T-helper 1 cell treated with Interleukin-12 subunit alpha and Interleukin-12 subunit beta and Interleukin-4 antibody, amounts not matched to agents 30 μg/mL and 1 μg/mL, for 36 hours (primary cell): ENCODE measurements around the gene GHRH.

ENCODE experiments used
- H3K27ac Mint-ChIP-seq: one replicate; pipeline ENCODE4 v1.8.0; 2021; ENCODE audit warnings: mild to moderate bottlenecking, mixed read lengths
- H3K27me3 Mint-ChIP-seq: one replicate; pipeline ENCODE4 v1.8.0; 2021; ENCODE audit warnings: low read depth, mixed read lengths
- H3K36me3 Mint-ChIP-seq: one replicate; pipeline ENCODE4 v1.8.0; 2021; ENCODE audit warnings: low read depth, mixed read lengths
- H3K4me1 Mint-ChIP-seq: one replicate; pipeline ENCODE4 v1.8.0; 2021; ENCODE audit warnings: low read depth, mixed read lengths
- H3K4me3 Mint-ChIP-seq: one replicate; pipeline ENCODE4 v1.8.0; 2021; ENCODE audit warnings: mild to moderate bottlenecking, moderate library complexity, mixed read lengths
- H3K9me3 Mint-ChIP-seq: one replicate; pipeline ENCODE4 v1.8.0; 2021; ENCODE audit warnings: mixed read lengths

The GHRH gene

DNA sequence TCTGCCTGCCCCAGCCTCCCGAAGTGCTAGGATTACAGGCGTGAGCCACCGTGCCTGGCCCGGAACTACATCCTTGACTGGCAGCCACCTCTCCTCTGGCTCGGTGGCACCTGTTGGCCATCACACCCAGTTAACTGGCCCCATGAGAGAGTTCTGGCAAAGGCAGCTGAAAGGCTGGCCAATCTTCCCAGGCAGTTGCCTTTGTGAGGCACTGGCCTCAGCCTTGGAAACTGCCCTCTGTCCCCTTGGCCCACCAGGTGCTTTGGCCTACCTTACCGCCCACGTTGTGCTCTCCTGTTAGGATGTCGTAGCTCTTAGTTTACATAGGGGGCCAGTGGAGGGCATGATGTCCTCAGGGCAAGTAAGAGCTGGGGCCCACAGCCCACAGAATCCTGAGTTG is 18.2 kb upstream of the GHRH start:
- Mint-ChIP-seq H3K9me3 (no peaks in the 10 kb centered on the region), H3K36me3 (no peaks in the 10 kb centered on the region), H3K27ac (no peak overlapping the region), H3K4me1 (peaks cover 5% of the 10 kb centered on the region), H3K4me3 (no peak overlapping the region), H3K27me3 (peaks cover 2% of the 10 kb centered on the region)

DNA sequence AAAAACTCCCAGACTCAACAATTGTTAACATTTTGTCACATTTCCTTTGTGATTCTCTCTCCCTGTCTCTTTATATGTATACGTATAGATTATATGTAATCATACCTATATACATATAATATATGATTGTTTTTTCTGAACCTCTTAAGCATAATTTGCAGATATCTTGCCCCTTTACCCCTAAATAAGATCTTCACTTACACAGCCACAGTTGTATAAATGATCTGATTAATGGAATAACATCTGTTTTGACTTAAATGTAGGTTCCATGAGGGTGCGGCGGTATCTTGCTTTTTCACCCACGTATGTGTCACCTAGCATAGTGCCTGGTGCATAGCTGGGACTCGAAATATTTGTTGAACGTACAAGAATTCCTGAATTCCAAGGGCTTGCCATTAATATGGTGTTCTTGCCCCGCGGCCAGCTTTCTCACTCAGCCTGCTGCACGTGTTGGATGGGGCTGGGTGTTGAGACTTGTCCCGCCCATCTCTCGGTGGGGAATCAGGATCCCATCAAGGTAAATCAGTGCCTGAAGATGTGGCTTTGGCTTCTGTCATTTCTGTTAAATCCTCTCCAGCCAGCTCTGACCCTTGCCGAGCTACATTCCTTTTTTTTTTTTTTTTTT is 17.5 kb upstream of the GHRH start:
- Mint-ChIP-seq H3K36me3 (no peaks in the 10 kb centered on the region), H3K4me3 (no peak overlapping the region), H3K27ac (no peak overlapping the region), H3K4me1 (peaks cover 5% of the 10 kb centered on the region), H3K27me3 (no peaks in the 10 kb centered on the region), H3K9me3 (no peaks in the 10 kb centered on the region)

DNA sequence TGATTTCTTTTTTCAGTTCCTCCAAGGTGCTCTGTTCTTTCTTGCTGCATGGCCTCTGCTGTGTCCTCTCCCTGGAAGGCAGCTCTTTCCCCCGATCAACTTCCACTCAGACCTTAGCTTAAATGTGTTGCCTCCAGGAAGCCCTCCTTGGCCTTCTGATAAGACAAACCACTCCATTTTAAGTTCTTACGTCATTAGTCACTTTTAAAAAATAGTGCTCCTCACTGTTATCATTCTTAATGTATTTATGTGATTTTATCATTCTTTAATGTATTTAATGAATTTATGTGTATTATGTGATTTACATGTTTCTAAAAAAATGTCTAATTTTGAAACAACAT is 15.6 kb upstream of the GHRH start:
- Mint-ChIP-seq H3K36me3 (no peaks in the 10 kb centered on the region), H3K9me3 (no peaks in the 10 kb centered on the region), H3K4me1 (peaks cover 5% of the 10 kb centered on the region)

DNA sequence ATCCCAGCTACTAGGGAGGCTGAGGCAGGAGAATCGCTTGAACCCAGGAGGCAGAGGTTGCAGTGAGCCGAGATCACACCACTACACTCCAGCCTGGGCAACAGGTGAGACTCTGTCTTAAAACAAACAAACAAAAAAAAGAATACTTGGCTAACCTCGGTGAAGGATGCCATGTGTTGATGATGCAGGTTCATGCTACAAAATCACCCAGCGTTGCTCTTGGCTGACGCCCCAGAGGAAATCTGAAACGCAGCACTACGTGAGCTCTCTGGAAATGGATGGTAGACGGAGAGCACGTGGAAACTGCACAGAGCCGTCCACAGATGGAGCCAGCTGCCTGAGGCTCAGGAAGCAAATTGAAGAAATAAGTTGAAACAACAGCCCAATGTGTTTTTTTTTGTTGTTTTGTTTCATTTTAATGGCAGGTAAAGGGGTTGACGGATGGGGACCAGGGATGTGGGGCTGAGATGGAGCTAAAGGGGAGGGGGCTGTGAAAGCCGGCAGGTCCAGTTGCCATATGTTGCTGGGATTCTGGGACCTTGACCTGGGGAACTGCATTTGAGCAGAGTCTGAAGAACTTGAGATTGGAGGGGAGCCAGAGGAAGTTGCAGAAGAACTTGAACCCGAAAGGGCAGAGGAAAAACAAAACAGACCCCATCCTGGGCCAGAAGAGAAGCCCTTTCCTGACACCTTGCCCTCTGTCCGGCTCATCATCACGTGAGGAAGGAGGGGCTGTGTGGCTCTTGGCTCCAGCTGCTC is 15.1 kb upstream of the GHRH start:
- H3K36me3 Mint-ChIP-seq = no peaks in the 10 kb centered on the region
- no peaks in the 10 kb centered on the region for H3K27me3 Mint-ChIP-seq
- no peak overlapping the region for H3K4me3 Mint-ChIP-seq
- H3K9me3 Mint-ChIP-seq = no peaks in the 10 kb centered on the region
- H3K27ac Mint-ChIP-seq = no peak overlapping the region
- H3K4me1 Mint-ChIP-seq = peaks cover 5% of the 10 kb centered on the region

More for the DNA sequence above, 15.6 kb upstream of the GHRH start:
- Mint-ChIP-seq H3K27ac (no peak overlapping the region), H3K27me3 (no peaks in the 10 kb centered on the region), H3K4me3 (no peak overlapping the region)

DNA sequence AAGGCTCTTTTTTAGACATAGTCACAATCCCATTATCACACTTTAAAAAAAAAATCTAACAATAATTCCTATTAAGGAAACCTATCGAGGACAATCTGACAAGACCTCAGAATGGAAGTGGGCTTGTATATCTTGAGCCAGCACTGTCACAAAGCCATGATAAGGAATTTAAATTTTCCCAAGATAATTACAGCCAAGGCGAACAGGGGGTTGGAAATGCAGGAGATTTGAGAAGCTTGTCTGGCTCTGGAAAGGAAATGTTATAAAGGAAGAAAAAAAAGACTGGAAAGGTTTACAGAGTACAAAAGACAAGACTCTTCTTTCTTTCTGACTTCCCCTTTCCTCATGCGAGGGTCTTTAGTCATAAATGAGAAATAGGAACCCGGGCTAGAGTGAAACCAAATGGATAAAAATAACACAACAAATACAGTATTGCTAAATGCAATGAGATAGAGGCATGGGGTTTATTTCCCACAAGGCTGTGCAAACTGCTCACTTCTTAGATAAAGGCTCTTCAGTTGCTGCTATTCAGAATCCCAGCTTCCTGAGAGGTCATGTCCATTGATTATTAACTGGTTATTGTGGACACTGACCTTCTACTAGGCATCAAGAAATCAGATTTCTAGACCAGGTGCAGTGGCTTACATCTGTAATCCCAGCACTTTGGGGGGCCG is 13.4 kb upstream of the GHRH start:
- H3K36me3 Mint-ChIP-seq = no peaks in the 10 kb centered on the region
- no peaks in the 10 kb centered on the region for H3K9me3 Mint-ChIP-seq
- H3K27me3 Mint-ChIP-seq = no peaks in the 10 kb centered on the region
- H3K27ac Mint-ChIP-seq = no peak overlapping the region
- H3K4me3 Mint-ChIP-seq = no peak overlapping the region
- peaks cover 5% of the 10 kb centered on the region for H3K4me1 Mint-ChIP-seq

DNA sequence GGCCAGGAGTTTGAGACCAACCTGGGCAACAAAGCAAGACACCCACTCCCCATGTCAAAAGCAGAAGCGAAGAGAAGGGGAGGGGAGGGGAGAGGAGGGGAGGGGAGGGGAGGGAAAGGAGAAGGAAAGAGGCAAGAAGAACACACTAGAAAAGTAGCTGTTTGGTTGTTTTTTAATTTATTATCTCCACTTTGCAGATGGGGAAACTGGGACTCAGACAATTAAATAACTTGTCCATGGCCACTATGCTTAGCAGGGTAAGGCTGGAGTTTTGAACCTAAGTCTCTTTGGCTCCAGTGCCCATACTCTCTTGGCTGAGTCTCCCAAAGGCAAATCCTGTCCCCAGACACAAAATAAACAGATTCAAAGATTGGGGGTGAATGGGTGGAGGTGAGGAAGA is 12.4 kb upstream of the GHRH start:
- H3K4me1 Mint-ChIP-seq = peaks cover 5% of the 10 kb centered on the region
- no peaks in the 10 kb centered on the region for H3K27me3 Mint-ChIP-seq
- no peak overlapping the region for H3K27ac Mint-ChIP-seq
- no peaks in the 10 kb centered on the region for H3K9me3 Mint-ChIP-seq
- no peak overlapping the region for H3K4me3 Mint-ChIP-seq
- no peaks in the 10 kb centered on the region for H3K36me3 Mint-ChIP-seq

DNA sequence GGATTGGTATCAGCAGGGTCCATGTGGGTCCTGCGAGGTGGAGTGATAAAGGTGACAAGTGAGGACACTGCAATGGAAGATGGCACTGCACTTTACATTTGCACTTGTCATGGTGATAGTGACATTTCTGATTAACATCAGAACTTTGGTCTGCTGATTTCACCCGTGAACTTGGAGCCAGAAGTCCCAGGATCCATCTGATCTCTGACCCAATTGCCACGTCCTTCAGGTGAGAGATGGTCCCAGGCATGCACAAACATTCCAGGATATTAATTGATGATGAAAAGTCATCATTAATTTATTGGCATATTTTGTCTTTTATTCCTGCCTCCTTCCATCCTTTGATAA is 9.8 kb upstream of the GHRH start:
- Mint-ChIP-seq H3K27me3 (no peaks in the 10 kb centered on the region), H3K9me3 (no peaks in the 10 kb centered on the region), H3K27ac (no peak overlapping the region), H3K36me3 (no peaks in the 10 kb centered on the region), H3K4me1 (no peaks in the 10 kb centered on the region), H3K4me3 (no peak overlapping the region)

DNA sequence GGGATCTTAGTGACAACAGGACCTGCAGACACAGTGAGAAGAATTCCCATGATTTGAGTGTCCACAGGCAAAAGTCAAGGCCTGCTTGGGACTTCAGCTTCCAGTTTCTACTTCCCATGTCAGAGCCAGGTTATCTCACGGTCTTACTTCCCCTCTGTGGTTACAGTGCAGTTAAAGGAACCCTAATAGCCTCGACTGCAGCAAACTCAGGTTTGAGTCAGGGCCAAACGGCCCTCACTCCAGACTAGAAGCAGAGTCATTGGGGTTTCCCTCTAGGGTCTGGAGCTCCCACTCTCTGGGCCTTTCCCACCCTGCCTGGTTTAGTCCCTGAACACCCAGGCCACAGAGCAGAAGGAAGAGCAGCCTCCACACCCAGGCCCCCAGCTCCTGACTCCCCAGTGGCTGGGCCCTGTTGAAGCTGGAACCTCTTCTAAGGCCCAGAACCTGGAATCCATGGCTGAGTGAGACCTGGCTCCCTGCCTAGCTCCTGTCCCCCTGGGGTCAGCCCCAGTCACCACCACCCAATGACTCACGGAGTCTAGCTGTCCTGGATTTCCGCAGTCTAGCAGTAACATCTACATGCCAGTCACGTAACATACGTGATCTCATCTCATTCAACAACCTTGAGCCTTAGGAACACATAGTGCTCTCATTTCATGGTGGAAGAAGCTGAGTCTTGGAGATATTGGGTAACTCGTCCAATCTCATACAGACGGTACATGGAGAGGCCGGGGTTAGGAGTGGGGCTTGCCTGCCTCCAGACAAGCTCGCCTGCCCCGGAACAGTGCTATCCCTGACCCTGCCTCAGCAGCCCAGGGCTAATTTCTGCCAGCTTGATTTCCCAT is 9.2 kb upstream of the GHRH start:
- no peak overlapping the region for H3K4me3 Mint-ChIP-seq
- no peak overlapping the region for H3K27ac Mint-ChIP-seq

DNA sequence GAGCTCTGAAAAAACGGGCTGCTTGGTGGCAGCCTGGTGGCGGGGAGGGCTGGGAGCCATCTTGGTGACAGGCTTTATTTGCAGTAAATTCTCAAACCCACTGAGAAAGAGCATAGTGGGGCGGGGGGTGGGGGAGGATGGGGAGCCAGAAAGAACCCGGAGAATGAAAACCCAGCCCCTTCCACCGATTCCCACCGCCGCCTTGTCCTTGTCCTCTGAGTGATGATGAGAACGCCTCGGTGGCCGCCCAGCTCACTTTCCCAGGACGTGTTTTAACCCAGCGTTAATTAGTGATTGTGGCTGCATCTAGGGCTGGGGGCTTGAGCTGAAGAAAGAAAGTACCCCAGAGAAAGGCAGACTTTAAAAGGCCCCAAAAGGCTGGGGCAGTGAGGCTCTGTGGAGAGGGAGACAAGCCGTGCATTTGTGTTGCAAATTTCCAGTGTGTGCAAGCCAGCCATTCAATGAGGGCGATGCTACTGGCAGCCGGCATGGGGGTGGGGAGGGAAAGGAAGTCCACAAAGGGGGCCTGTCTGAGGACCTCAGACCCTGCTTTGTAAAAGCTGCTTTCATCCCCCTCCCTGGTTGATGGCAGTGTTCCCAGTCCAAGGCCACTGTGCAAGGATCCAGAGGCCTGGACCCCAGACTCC is 6.2 kb upstream of the GHRH start:
- H3K9me3 Mint-ChIP-seq = no peaks in the 10 kb centered on the region
- H3K4me1 Mint-ChIP-seq = no peaks in the 10 kb centered on the region
- no peaks in the 10 kb centered on the region for H3K36me3 Mint-ChIP-seq
- no peaks in the 10 kb centered on the region for H3K27me3 Mint-ChIP-seq
- no peak overlapping the region for H3K27ac Mint-ChIP-seq
- H3K4me3 Mint-ChIP-seq = no peak overlapping the region

More for the DNA sequence above, 9.2 kb upstream of the GHRH start:
- Mint-ChIP-seq H3K9me3 (no peaks in the 10 kb centered on the region), H3K36me3 (no peaks in the 10 kb centered on the region), H3K4me1 (no peaks in the 10 kb centered on the region), H3K27me3 (no peaks in the 10 kb centered on the region)

DNA sequence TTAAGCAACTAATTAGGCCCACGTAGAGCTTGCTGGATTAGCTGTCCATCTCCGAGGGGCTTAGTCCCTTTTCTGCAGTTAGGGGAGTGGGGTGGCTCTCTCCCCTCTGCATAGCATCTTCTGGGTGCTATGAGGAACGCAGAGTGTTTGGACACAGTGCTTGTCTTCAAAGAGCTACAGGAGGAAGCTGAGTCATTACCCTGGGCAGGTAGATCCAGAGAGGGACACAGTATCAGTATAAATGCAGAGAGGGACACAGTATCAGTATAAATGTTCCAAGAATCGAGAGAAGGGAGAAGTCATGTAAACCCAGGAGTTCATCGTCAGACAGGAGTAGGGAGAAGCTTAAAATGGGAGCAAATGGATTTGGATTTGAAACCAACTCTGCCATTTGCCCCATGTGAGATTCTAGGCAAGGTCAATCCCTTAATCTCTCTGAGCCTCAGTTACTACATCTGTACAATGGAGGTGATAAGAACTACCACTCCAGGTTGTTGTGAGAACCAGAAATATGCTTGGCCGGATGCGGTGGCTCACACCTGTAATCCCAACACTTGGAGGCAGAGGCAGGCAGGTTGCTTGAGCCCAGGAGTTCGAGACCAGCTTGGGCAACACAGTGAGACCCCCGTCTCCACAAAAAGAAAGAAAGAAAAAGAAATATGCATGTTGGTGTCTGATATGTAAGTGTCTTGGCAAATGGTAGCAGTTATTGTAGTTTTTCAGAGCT is 5.5 kb upstream of the GHRH start:
- H3K36me3 Mint-ChIP-seq = no peaks in the 10 kb centered on the region
- H3K9me3 Mint-ChIP-seq = no peaks in the 10 kb centered on the region
- H3K27ac Mint-ChIP-seq = no peak overlapping the region
- no peaks in the 10 kb centered on the region for H3K27me3 Mint-ChIP-seq
- H3K4me1 Mint-ChIP-seq = no peaks in the 10 kb centered on the region
- H3K4me3 Mint-ChIP-seq = no peak overlapping the region

DNA sequence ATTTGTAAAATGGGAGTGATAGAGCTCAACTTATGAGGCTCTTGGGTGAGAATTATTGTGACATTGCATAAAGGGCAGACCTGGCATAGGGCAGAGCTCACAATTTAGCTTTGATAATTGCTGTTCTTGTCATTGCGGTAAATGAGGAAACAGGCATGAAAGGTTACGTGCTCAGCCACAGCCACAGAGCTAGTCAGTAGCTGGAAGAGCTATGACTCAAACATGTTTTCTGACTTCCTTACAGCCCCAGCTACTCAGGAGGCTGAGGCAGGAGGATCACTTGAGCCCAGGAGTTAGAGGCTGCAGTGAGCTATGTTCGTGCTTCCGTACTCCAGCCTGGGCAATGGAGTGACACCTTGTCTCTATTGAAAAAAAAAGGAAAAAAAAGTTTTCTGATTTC is 3.5 kb upstream of the GHRH start:
- Mint-ChIP-seq H3K27ac (no peak overlapping the region), H3K9me3 (no peaks in the 10 kb centered on the region), H3K36me3 (no peaks in the 10 kb centered on the region), H3K4me3 (no peak overlapping the region), H3K27me3 (no peaks in the 10 kb centered on the region), H3K4me1 (no peaks in the 10 kb centered on the region)

DNA sequence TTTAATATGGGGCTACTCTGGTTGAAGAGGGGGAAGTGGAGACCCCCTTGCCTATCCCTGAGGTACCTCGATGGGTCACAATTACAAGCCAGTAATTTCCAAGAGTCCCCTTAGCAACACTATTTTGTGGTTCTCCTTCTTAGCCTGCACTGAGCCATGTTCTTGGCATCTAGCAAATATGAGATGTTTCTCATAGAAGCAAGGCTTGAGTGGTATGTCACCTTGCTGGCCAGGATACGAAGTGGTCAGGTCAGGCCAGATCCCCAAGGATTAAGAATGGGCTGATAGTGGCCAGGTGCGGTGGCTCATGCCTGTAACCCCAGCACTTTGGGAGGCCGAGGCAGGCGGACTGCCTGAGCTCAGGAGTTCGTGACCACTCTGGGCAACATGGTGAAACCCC is 2.1 kb upstream of the GHRH start:
- Mint-ChIP-seq H3K36me3 (no peaks in the 10 kb centered on the region), H3K27ac (no peak overlapping the region), H3K9me3 (no peaks in the 10 kb centered on the region), H3K4me1 (no peaks in the 10 kb centered on the region), H3K4me3 (no peak overlapping the region), H3K27me3 (no peaks in the 10 kb centered on the region)

DNA sequence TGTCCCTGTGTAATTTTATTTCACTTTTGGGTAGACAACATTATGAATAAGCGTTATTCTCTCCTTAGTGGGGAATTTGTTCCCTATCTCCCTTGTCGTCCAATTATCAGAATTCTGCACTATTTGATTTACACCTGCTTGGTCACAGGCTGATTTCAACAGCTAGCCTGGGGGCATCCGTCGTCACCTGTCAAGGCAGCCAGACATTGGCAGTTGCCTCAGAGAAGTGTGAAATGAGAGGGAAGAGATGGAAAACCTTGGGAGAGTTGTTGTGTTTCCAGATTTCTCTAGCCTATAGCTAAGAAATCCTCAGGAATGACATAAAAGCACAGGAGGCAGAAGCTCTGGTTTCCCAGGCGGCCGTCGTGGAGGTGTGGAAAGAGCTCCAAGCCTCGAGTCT is 891 bp upstream of the GHRH start:
- H3K36me3 Mint-ChIP-seq = no peaks in the 10 kb centered on the region
- H3K27me3 Mint-ChIP-seq = no peaks in the 10 kb centered on the region
- H3K9me3 Mint-ChIP-seq = no peaks in the 10 kb centered on the region
- no peaks in the 10 kb centered on the region for H3K4me1 Mint-ChIP-seq
- H3K4me3 Mint-ChIP-seq = no peak overlapping the region
- H3K27ac Mint-ChIP-seq = no peak overlapping the region

DNA sequence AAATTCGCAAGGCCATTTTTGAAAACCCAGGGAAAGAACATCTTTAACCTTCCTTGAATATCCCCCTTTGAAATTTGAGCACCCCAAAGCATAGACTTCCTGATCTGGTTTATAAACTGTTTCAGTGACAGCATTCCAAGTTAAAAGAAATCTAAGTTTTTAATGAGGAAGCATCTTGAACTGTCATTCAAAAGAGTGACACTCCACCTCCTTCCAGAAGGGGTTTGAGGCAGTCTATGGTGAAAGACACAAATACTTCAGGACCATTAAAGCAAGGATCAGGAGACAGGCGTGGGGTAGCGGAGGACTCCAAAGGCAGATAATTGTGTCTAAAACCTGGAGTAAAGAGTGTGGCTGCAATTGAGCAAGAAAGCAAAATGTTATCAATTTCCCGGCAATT is 691 bp downstream of the GHRH start:
- Mint-ChIP-seq H3K27ac (no peak overlapping the region), H3K36me3 (no peaks in the 10 kb centered on the region), H3K4me1 (no peaks in the 10 kb centered on the region), H3K27me3 (no peaks in the 10 kb centered on the region), H3K4me3 (no peak overlapping the region), H3K9me3 (no peaks in the 10 kb centered on the region)
